PC-9 (cell line): ENCODE data around the gene UBE2G2. TPM values are rescaled to one million over a fixed set of nuclear protein-coding genes. Genes with fewer than 3 reads are reported as not detected.

Source experiments
- BruUV-seq: library from RNA; stranded (reverse); fragments of 400-500 nt; replicated peaks from 2 replicates; lab custom pipeline; 2021; lab: Mats Ljungman, UMichigan
- CTCF ChIA-PET: fragments of 300-600 bp; sonication (Branson Sonifier 250); formaldehyde crosslinking; loops from one replicate; lab custom pipeline; 2022; ENCODE audit warnings: antibody characterized with exemption; lab: Charles Lee
- POLR2A ChIA-PET: fragments of 300-600 bp; sonication (Branson Sonifier 250); formaldehyde crosslinking; loops from one replicate; lab custom pipeline; 2022; ENCODE audit warnings: antibody characterized with exemption; ENCODE audit not compliant: unreplicated experiment; lab: Charles Lee
- DNase-seq, 2 experiments: peaks; one replicate each; pipeline versions ENCODE4 v3.0.0 to v3.0.0-alpha.2; 2015 to 2022; ENCODE audit warnings: mixed read lengths in 1 of 2
- H2AFZ ChIP-seq: fragments of 200-600 bp; sonication (generic); 2 replicates; pipeline ENCODE4 v1.8.1; 2017; ENCODE audit warnings: antibody characterized with exemption
- H3F3A ChIP-seq: fragments of 200-600 bp; sonication (generic); 2 replicates; pipeline ENCODE4 v1.8.1; 2017; ENCODE audit warnings: antibody characterized with exemption, mild to moderate bottlenecking, low read depth; ENCODE audit not compliant: insufficient read depth
- H3K27ac ChIP-seq: fragments of 200-600 bp; sonication (generic); 2 replicates; pipeline ENCODE4 v1.6.1; 2016; ENCODE audit warnings: mixed run types
- H3K27me3 ChIP-seq: fragments of 200-600 bp; sonication (generic); 2 replicates; pipeline ENCODE4 v1.6.1; 2016; ENCODE audit warnings: low read depth, mixed run types; ENCODE audit not compliant: insufficient read depth
- H3K36me3 ChIP-seq: fragments of 200-600 bp; sonication (generic); 2 replicates; pipeline ENCODE4 v1.6.1; 2016; ENCODE audit warnings: low read depth, mixed run types
- H3K4me1 ChIP-seq: fragments of 200-600 bp; sonication (generic); replicated peaks from 2 replicates; pipeline ENCODE4 v1.6.1; 2016; ENCODE audit warnings: mixed run types; ENCODE audit not compliant: insufficient read depth
- H3K4me2 ChIP-seq: fragments of 200-600 bp; sonication (generic); 2 replicates; pipeline ENCODE4 v1.6.1; 2017; ENCODE audit warnings: mixed run types
- H3K4me3 ChIP-seq: fragments of 200-600 bp; sonication (generic); 2 replicates; pipeline ENCODE4 v1.6.1; 2016; ENCODE audit warnings: mixed run types
- H3K79me2 ChIP-seq: fragments of 200-600 bp; sonication (generic); 2 replicates; pipeline ENCODE4 v1.6.1; 2017; ENCODE audit warnings: low read depth, mixed run types
- H3K9me2 ChIP-seq: fragments of 200-600 bp; sonication (generic); 2 replicates; pipeline ENCODE4 v1.8.1; 2017; ENCODE audit warnings: mild to moderate bottlenecking; ENCODE audit not compliant: insufficient read depth
- H3K9me3 ChIP-seq: fragments of 200-600 bp; sonication (generic); 2 replicates; pipeline ENCODE4 v1.8.1; 2016; ENCODE audit warnings: low read depth; ENCODE audit not compliant: insufficient read depth
- H4K20me1 ChIP-seq: fragments of 200-600 bp; sonication (generic); 2 replicates; pipeline ENCODE4 v1.8.1; 2017; ENCODE audit not compliant: insufficient read depth
- EZH2 ChIP-seq: fragments of 200-600 bp; sonication (generic); IDR thresholded peaks from 2 replicates; pipeline ENCODE4 v1.8.0; 2017; ENCODE audit warnings: antibody characterized with exemption, low read depth
- intact Hi-C: fragments of 100-400 bp; cut with micrococcal nuclease; formaldehyde crosslinking; loops from one replicate; pipeline ENCODE4 v1.10.0; 2022; ENCODE audit not compliant: unreplicated experiment
- total RNA-seq: library from RNA; stranded (reverse); gene quantifications from 2 replicates; pipeline ENCODE4 v1.2.3, GENCODE V29; 2021
- TF ChIP-seq, protein P1 (sequence below): fragments of 200-600 bp; sonication (generic); conservative IDR thresholded peaks from 2 replicates; pipeline ENCODE4 v1.6.1; 2017; ENCODE audit warnings: mixed run types, antibody characterized with exemption, mild to moderate bottlenecking, moderate library complexity

Gene UBE2G2
- total RNA-seq, 1 experiment from 2014 or later = 51.9 TPM

DNA sequence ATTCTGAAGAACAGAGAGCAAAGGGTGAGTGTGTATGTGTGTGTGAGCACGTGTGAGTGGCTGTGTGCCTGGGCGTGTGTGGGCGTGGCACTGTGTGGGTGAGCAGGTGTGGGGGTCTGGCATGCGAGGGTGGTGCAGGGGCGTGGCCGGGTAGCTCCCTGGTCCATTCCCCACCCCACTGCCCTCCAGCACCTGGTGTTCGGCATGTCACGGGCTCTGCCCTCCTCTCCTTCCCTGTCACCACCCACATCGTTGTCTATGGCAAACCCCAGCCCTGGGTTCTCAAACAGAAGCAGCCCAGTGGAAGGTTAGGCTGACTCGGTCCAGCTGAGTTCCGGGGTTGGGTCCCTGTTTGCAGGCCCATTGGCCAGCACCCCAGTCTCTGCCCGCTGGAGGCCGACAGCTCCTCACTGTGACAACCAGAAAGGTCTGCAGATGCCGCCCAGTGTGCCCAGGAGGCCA is 39.8 kb downstream of the UBE2G2 start:
- DNase-seq = no peak
- TF ChIP-seq, protein P1, sequence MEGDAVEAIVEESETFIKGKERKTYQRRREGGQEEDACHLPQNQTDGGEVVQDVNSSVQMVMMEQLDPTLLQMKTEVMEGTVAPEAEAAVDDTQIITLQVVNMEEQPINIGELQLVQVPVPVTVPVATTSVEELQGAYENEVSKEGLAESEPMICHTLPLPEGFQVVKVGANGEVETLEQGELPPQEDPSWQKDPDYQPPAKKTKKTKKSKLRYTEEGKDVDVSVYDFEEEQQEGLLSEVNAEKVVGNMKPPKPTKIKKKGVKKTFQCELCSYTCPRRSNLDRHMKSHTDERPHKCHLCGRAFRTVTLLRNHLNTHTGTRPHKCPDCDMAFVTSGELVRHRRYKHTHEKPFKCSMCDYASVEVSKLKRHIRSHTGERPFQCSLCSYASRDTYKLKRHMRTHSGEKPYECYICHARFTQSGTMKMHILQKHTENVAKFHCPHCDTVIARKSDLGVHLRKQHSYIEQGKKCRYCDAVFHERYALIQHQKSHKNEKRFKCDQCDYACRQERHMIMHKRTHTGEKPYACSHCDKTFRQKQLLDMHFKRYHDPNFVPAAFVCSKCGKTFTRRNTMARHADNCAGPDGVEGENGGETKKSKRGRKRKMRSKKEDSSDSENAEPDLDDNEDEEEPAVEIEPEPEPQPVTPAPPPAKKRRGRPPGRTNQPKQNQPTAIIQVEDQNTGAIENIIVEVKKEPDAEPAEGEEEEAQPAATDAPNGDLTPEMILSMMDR = no peak
- no peak for TF ChIP-seq EZH2
- CTCF ChIA-PET = no interaction called here
- Histone ChIP-seq H3F3A (peaks cover 14% of the 10 kb centered on the region; the same call in 1 of the 2 replicates), H3K9me2 (no peaks in the 10 kb centered on the region), H2AFZ (no peak overlapping the region), H3K4me1 (peaks cover 19% of the 10 kb centered on the region), H3K36me3 (no peaks in the 10 kb centered on the region), H3K27me3 (no peaks in the 10 kb centered on the region), H3K4me2 (no peak overlapping the region), H3K4me3 (no peak overlapping the region), H4K20me1 (no peaks in the 10 kb centered on the region), H3K79me2 (no peaks in the 10 kb centered on the region), H3K9me3 (no peaks in the 10 kb centered on the region), H3K27ac (no peak overlapping the region)
- BruUV-seq = no TSS peak
- POLR2A ChIA-PET = no interaction called here
- intact Hi-C loops = no loop called here

DNA sequence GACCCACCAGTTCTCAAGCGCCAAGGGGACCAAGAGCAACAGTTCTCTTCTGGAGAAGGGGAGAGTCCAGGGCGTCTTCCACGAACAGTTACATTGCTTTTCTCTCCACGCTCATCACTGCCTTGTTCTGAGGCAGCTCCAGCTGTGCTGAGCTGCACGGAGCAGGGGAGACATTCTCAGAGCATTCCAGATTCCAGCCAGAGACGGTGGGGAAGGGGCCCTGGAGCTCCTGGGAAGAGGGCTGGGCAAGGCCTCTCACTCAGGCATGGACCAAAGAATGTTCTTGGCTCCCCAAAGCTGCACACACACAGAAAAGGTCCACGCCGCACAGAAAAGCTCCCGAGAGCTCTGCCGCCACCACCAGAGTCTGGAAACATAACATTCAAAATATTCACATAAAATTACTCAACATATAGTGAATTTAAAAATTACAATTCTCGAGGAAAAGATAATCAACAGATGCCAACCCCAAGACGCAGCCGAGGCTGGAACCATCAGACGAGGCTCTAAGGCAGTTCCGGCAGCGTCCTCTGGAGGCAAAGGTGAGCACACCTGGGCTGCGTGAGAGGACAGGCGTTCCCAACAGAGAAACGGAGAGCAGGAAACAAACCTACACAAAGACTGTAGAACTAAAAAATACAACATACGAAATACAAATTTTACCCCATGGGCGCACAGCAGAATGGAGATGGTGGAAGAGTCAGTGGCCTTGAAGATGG is 40.5 kb downstream of the UBE2G2 start:
- BruUV-seq = no TSS peak
- no peak overlapping the region for H3K4me2 ChIP-seq
- no peaks in the 10 kb centered on the region for H3K9me3 ChIP-seq
- peak in 1 of 2 experiments; percentile 34 for DNase-seq
- POLR2A ChIA-PET = no interaction called here
- intact Hi-C loops = no loop called here
- no peak overlapping the region for H3K4me3 ChIP-seq
- H3F3A ChIP-seq = peaks cover 14% of the 10 kb centered on the region; the same call in 1 of the 2 replicates
- H3K36me3 ChIP-seq = no peaks in the 10 kb centered on the region
- TF ChIP-seq EZH2 = no peak
- TF ChIP-seq, protein P1 = peak; percentile 55; the same call in 1 of the 2 replicates
- H4K20me1 ChIP-seq = no peaks in the 10 kb centered on the region
- no peaks in the 10 kb centered on the region for H3K27me3 ChIP-seq
- no peaks in the 10 kb centered on the region for H3K9me2 ChIP-seq
- CTCF ChIA-PET = no interaction called here
- no peaks in the 10 kb centered on the region for H3K79me2 ChIP-seq
- H3K27ac ChIP-seq = no peak overlapping the region
- peaks cover 18% of the 10 kb centered on the region for H3K4me1 ChIP-seq
- no peak overlapping the region for H2AFZ ChIP-seq

DNA sequence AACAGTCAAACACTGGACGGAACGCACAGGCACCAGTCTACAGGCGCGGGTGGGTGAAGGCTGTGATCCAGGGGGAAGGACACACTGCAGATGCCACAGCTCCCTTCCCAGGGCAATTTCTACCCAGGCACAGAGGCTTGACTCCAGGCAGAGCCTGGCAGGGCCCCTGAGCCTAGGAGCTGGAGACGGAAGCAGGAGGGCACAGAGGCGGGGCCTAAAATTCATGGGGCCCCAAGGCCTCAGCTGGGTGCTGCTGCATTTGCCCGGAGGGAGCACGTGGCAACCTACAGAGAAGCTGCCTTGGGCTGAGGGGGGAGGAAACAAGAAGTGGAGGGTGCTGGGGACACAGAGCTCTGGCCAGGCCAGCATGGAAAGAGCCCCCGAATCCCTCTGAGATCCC is 41.2 kb downstream of the UBE2G2 start:
- H3K27me3 ChIP-seq = no peaks in the 10 kb centered on the region
- no TSS peak for BruUV-seq

More for the DNA sequence above, 41.2 kb downstream of the UBE2G2 start:
- no peaks in the 10 kb centered on the region for H3K36me3 ChIP-seq
- no peak overlapping the region for H3K4me2 ChIP-seq
- ChIA-PET CTCF (no interaction called here), POLR2A (no interaction called here)
- no peaks in the 10 kb centered on the region for H3K79me2 ChIP-seq
- no peak for DNase-seq
- peaks cover 7% of the 10 kb centered on the region; the same call in 1 of the 2 replicates for H3F3A ChIP-seq
- H2AFZ ChIP-seq = no peak overlapping the region
- H3K4me3 ChIP-seq = no peak overlapping the region
- TF ChIP-seq, protein P1 = no peak
- TF ChIP-seq EZH2 = no peak
- no peaks in the 10 kb centered on the region for H3K9me2 ChIP-seq
- H3K9me3 ChIP-seq = no peaks in the 10 kb centered on the region
- no peak overlapping the region for H3K27ac ChIP-seq
- no peaks in the 10 kb centered on the region for H4K20me1 ChIP-seq
- intact Hi-C loops = no loop called here
- H3K4me1 ChIP-seq = peaks cover 10% of the 10 kb centered on the region; the same call in 1 of the 2 replicates
